ENCODE results near the gene RNLS.

Gene RNLS

GRCh38 chr10:88428976-88429375 lies 154.1 kb downstream of the RNLS start:
- Histone ChIP-seq H3K27me3 (ENCODE audit: control insufficient read depth, insufficient read depth, low read length) (no peaks in the 10 kb centered on the region), H3K9ac (ENCODE audit: low read depth, low read length) (no peak overlapping the region), H3K27ac (ENCODE audit: low read depth, low read length) (no peak overlapping the region), H3K4me3 (ENCODE audit: low read depth, low read length) (no peak overlapping the region), H3K4me1 (ENCODE audit: control insufficient read depth, insufficient read depth, low read length) (no peaks in the 10 kb centered on the region), H3K9me3 (ENCODE audit: control insufficient read depth, insufficient read depth, low read length) (no peaks in the 10 kb centered on the region), H3K36me3 (ENCODE audit: control insufficient read depth, insufficient read depth, low read length) (no peaks in the 10 kb centered on the region)

GRCh38 chr10:88428442-88428841 lies 154.7 kb downstream of the RNLS start:
- Histone ChIP-seq H3K27ac (ENCODE audit: low read depth, low read length) (no peak overlapping the region), H3K4me3 (ENCODE audit: low read depth, low read length) (no peak overlapping the region)

GRCh38 chr10:88427024-88427423 lies 156.1 kb downstream of the RNLS start:
- no peak overlapping the region for H3K27ac ChIP-seq (ENCODE audit: low read depth, low read length)
- no peaks in the 10 kb centered on the region for H3K36me3 ChIP-seq (ENCODE audit: control insufficient read depth, insufficient read depth, low read length)
- H3K9ac ChIP-seq (ENCODE audit: low read depth, low read length), result no peak overlapping the region
- H3K27me3 ChIP-seq (ENCODE audit: control insufficient read depth, insufficient read depth, low read length), result no peaks in the 10 kb centered on the region
- H3K9me3 ChIP-seq (ENCODE audit: control insufficient read depth, insufficient read depth, low read length), result no peaks in the 10 kb centered on the region
- H3K4me3 ChIP-seq (ENCODE audit: low read depth, low read length), result no peak overlapping the region
- no peaks in the 10 kb centered on the region for H3K4me1 ChIP-seq (ENCODE audit: control insufficient read depth, insufficient read depth, low read length)

More at GRCh38 chr10:88428442-88428841, 154.7 kb downstream of the RNLS start:
- H3K9me3 ChIP-seq (ENCODE audit: control insufficient read depth, insufficient read depth, low read length), result no peaks in the 10 kb centered on the region
- no peaks in the 10 kb centered on the region for H3K36me3 ChIP-seq (ENCODE audit: control insufficient read depth, insufficient read depth, low read length)
- no peak overlapping the region for H3K9ac ChIP-seq (ENCODE audit: low read depth, low read length)
- H3K27me3 ChIP-seq (ENCODE audit: control insufficient read depth, insufficient read depth, low read length), result no peaks in the 10 kb centered on the region
- no peaks in the 10 kb centered on the region for H3K4me1 ChIP-seq (ENCODE audit: control insufficient read depth, insufficient read depth, low read length)

- no peaks in the 10 kb centered on the region for H3K36me3 ChIP-seq (ENCODE audit: control insufficient read depth, insufficient read depth, low read length)
- H3K4me1 ChIP-seq (ENCODE audit: control insufficient read depth, insufficient read depth, low read length), result no peaks in the 10 kb centered on the region
Measured at GRCh38 chr10:88424881-88425280, 158.2 kb downstream of the RNLS start.

GRCh38 chr10:88423732-88424131 lies 159.4 kb downstream of the RNLS start:
- Histone ChIP-seq H3K27ac (ENCODE audit: low read depth, low read length) (no peak overlapping the region), H3K4me3 (ENCODE audit: low read depth, low read length) (no peak overlapping the region), H3K9me3 (ENCODE audit: control insufficient read depth, insufficient read depth, low read length) (no peaks in the 10 kb centered on the region), H3K36me3 (ENCODE audit: control insufficient read depth, insufficient read depth, low read length) (no peaks in the 10 kb centered on the region), H3K9ac (ENCODE audit: low read depth, low read length) (no peak overlapping the region), H3K27me3 (ENCODE audit: control insufficient read depth, insufficient read depth, low read length) (no peaks in the 10 kb centered on the region), H3K4me1 (ENCODE audit: control insufficient read depth, insufficient read depth, low read length) (0 out of 2 replicates have a peak, but pooled peaks cover 5% of the 10 kb centered on the region)

More at GRCh38 chr10:88424881-88425280, 158.2 kb downstream of the RNLS start:
- Histone ChIP-seq H3K27me3 (ENCODE audit: control insufficient read depth, insufficient read depth, low read length) (no peaks in the 10 kb centered on the region), H3K9ac (ENCODE audit: low read depth, low read length) (no peak overlapping the region), H3K9me3 (ENCODE audit: control insufficient read depth, insufficient read depth, low read length) (no peaks in the 10 kb centered on the region), H3K4me3 (ENCODE audit: low read depth, low read length) (no peak overlapping the region), H3K27ac (ENCODE audit: low read depth, low read length) (no peak overlapping the region)

GRCh38 chr10:88421590-88421989 lies 161.5 kb downstream of the RNLS start:
- H3K27ac ChIP-seq (ENCODE audit: low read depth, low read length), result no peak overlapping the region
- H3K4me1 ChIP-seq (ENCODE audit: control insufficient read depth, insufficient read depth, low read length), result peaks cover 10% of the 10 kb centered on the region
- H3K4me3 ChIP-seq (ENCODE audit: low read depth, low read length), result no peak overlapping the region
- H3K9me3 ChIP-seq (ENCODE audit: control insufficient read depth, insufficient read depth, low read length), result no peaks in the 10 kb centered on the region
- H3K9ac ChIP-seq (ENCODE audit: low read depth, low read length), result no peak overlapping the region
- no peaks in the 10 kb centered on the region for H3K27me3 ChIP-seq (ENCODE audit: control insufficient read depth, insufficient read depth, low read length)
- H3K36me3 ChIP-seq (ENCODE audit: control insufficient read depth, insufficient read depth, low read length), result no peaks in the 10 kb centered on the region

- H3K4me1 ChIP-seq (ENCODE audit: control insufficient read depth, insufficient read depth, low read length), result peaks cover 15% of the 10 kb centered on the region
- no peak overlapping the region for H3K4me3 ChIP-seq (ENCODE audit: low read depth, low read length)
- no peak overlapping the region for H3K27ac ChIP-seq (ENCODE audit: low read depth, low read length)
- no peaks in the 10 kb centered on the region for H3K36me3 ChIP-seq (ENCODE audit: control insufficient read depth, insufficient read depth, low read length)
- no peaks in the 10 kb centered on the region for H3K9me3 ChIP-seq (ENCODE audit: control insufficient read depth, insufficient read depth, low read length)
- no peaks in the 10 kb centered on the region for H3K27me3 ChIP-seq (ENCODE audit: control insufficient read depth, insufficient read depth, low read length)
- no peak overlapping the region for H3K9ac ChIP-seq (ENCODE audit: low read depth, low read length)
Measured at GRCh38 chr10:88418871-88419270, 164.2 kb downstream of the RNLS start.

- no peak overlapping the region for H3K9ac ChIP-seq (ENCODE audit: low read depth, low read length)
- H3K27ac ChIP-seq (ENCODE audit: low read depth, low read length), result no peak overlapping the region
- H3K27me3 ChIP-seq (ENCODE audit: control insufficient read depth, insufficient read depth, low read length), result no peaks in the 10 kb centered on the region
- H3K4me3 ChIP-seq (ENCODE audit: low read depth, low read length), result no peak overlapping the region
- no peaks in the 10 kb centered on the region for H3K9me3 ChIP-seq (ENCODE audit: control insufficient read depth, insufficient read depth, low read length)
- H3K36me3 ChIP-seq (ENCODE audit: control insufficient read depth, insufficient read depth, low read length), result no peaks in the 10 kb centered on the region
- peaks cover 15% of the 10 kb centered on the region for H3K4me1 ChIP-seq (ENCODE audit: control insufficient read depth, insufficient read depth, low read length)
Measured at GRCh38 chr10:88417387-88418030, 165.6 kb downstream of the RNLS start.

GRCh38 chr10:88416801-88417200 lies 166.3 kb downstream of the RNLS start:
- H3K4me1 ChIP-seq (ENCODE audit: control insufficient read depth, insufficient read depth, low read length), result peaks cover 15% of the 10 kb centered on the region
- H3K27ac ChIP-seq (ENCODE audit: low read depth, low read length), result no peak overlapping the region
- no peaks in the 10 kb centered on the region for H3K9me3 ChIP-seq (ENCODE audit: control insufficient read depth, insufficient read depth, low read length)
- no peaks in the 10 kb centered on the region for H3K27me3 ChIP-seq (ENCODE audit: control insufficient read depth, insufficient read depth, low read length)
- H3K36me3 ChIP-seq (ENCODE audit: control insufficient read depth, insufficient read depth, low read length), result no peaks in the 10 kb centered on the region
- H3K9ac ChIP-seq (ENCODE audit: low read depth, low read length), result no peak overlapping the region
- H3K4me3 ChIP-seq (ENCODE audit: low read depth, low read length), result no peak overlapping the region

GRCh38 chr10:88415533-88416130 lies 167.5 kb downstream of the RNLS start:
- Histone ChIP-seq H3K4me3 (ENCODE audit: low read depth, low read length) (no peak overlapping the region), H3K36me3 (ENCODE audit: control insufficient read depth, insufficient read depth, low read length) (no peaks in the 10 kb centered on the region), H3K9me3 (ENCODE audit: control insufficient read depth, insufficient read depth, low read length) (no peaks in the 10 kb centered on the region), H3K27ac (ENCODE audit: low read depth, low read length) (no peak overlapping the region), H3K4me1 (ENCODE audit: control insufficient read depth, insufficient read depth, low read length) (peaks cover 15% of the 10 kb centered on the region), H3K9ac (ENCODE audit: low read depth, low read length) (no peak overlapping the region), H3K27me3 (ENCODE audit: control insufficient read depth, insufficient read depth, low read length) (no peaks in the 10 kb centered on the region)

- H3K4me1 ChIP-seq (ENCODE audit: control insufficient read depth, insufficient read depth, low read length), result peaks cover 10% of the 10 kb centered on the region
Measured at GRCh38 chr10:88413412-88413811, 169.7 kb downstream of the RNLS start.

More at GRCh38 chr10:88413412-88413811, 169.7 kb downstream of the RNLS start:
- no peak overlapping the region for H3K27ac ChIP-seq (ENCODE audit: low read depth, low read length)
- H3K9me3 ChIP-seq (ENCODE audit: control insufficient read depth, insufficient read depth, low read length), result no peaks in the 10 kb centered on the region
- H3K9ac ChIP-seq (ENCODE audit: low read depth, low read length), result no peak overlapping the region
- H3K36me3 ChIP-seq (ENCODE audit: control insufficient read depth, insufficient read depth, low read length), result no peaks in the 10 kb centered on the region
- H3K4me3 ChIP-seq (ENCODE audit: low read depth, low read length), result no peak overlapping the region
- no peaks in the 10 kb centered on the region for H3K27me3 ChIP-seq (ENCODE audit: control insufficient read depth, insufficient read depth, low read length)

Measured in HUES48 (cell line).